Natural killer cell (primary cell): ENCODE data around the gene ULK4. TPM values are rescaled to one million over a fixed set of nuclear protein-coding genes. Genes with fewer than 3 reads are reported as not detected.

Experiments used
- ATAC-seq, 3 donors: fragments of 150-1000 bp in 2 of 3; fragments of 200-7000 bp in 1 of 3; cut with Tn5 transposase; 1 replicate in 1 of 3; 2 replicates in 2 of 3; pipeline ENCODE4 v1.10.0; 2021; ENCODE audit warnings: mild to moderate bottlenecking in 2 of 3, moderate library complexity in 2 of 3
- DNase-seq, 2 donors: peaks; one replicate each; pipeline versions ENCODE4 v3.0.0 to v3.0.0-alpha.2; 2013 to 2021; ENCODE audit warnings: mixed read lengths in 1 of 2
- H3K27ac ChIP-seq: one replicate; pipeline ENCODE4 v1.5.1; 2013; ENCODE audit warnings: mild to moderate bottlenecking, low read length
- H3K27me3 ChIP-seq: one replicate; pipeline ENCODE4 v1.6.1; 2013; ENCODE audit warnings: low read length; ENCODE audit not compliant: control insufficient read depth, insufficient read depth
- H3K36me3 ChIP-seq: one replicate; pipeline ENCODE4 v1.6.1; 2013; ENCODE audit warnings: low read length; ENCODE audit not compliant: control insufficient read depth, insufficient read depth
- H3K4me1 ChIP-seq: one replicate; pipeline ENCODE4 v1.6.1; 2013; ENCODE audit warnings: low read length; ENCODE audit not compliant: control insufficient read depth, insufficient read depth
- H3K4me3 ChIP-seq: one replicate; pipeline ENCODE4 v1.5.1; 2013; ENCODE audit warnings: low read length
- H3K9me3 ChIP-seq: one replicate; pipeline ENCODE4 v1.6.1; 2013; ENCODE audit warnings: low read length; ENCODE audit not compliant: control insufficient read depth, insufficient read depth
- H3K27ac Mint-ChIP-seq, 2 donors: one replicate each; pipeline ENCODE4 v1.8.0; 2022; ENCODE audit warnings: mild to moderate bottlenecking in 2 of 2, mixed read lengths in 2 of 2, moderate library complexity in 1 of 2
- H3K27me3 Mint-ChIP-seq, 2 donors: one replicate each; pipeline ENCODE4 v1.8.0; 2022; ENCODE audit warnings: low read depth in 2 of 2, mixed read lengths in 2 of 2
- H3K36me3 Mint-ChIP-seq: one replicate; pipeline ENCODE4 v1.8.0; 2022; ENCODE audit warnings: mixed read lengths
- H3K4me1 Mint-ChIP-seq, 2 donors: one replicate each; pipeline ENCODE4 v1.8.0; 2022; ENCODE audit warnings: mixed read lengths in 2 of 2
- H3K4me3 Mint-ChIP-seq: one replicate; pipeline ENCODE4 v1.8.0; 2022; ENCODE audit warnings: mild to moderate bottlenecking, moderate library complexity, mixed read lengths
- H3K9me3 Mint-ChIP-seq, 2 donors: one replicate each; pipeline ENCODE4 v1.8.0; 2022; ENCODE audit warnings: mixed read lengths in 2 of 2
- CTCF ChIP-seq: fragments of 200-600 bp; IDR thresholded peaks from one replicate; pipeline ENCODE4 v1.8.0; 2022; ENCODE audit warnings: antibody characterized with exemption
- WGBS: methylation state at CpG from one replicate; pipeline ENCODE4 v1.1.7; 2013; ENCODE audit warnings: missing lambda C conversion rate; ENCODE audit not compliant: insufficient coverage; 5-methylcytosine and 5-hydroxymethylcytosine counted together
- intact Hi-C: fragments of 100-400 bp; cut with micrococcal nuclease; formaldehyde crosslinking; loops from one replicate; pipeline ENCODE4 v1.14.2; 2022
- total RNA-seq, 4 donors: library from RNA; stranded (reverse); fragments of 120-200 nt in 1 of 4; gene quantifications; one replicate each; pipeline versions ENCODE4 v1.2.3 to v1.2.4, GENCODE V29; 2013 to 2022

ULK4 gene
- total RNA-seq, 3 donors from 2014 or later (not counting 1 experiment from before 2014, with no cell fraction given), result 19.2 to 25.7 (median 21.2) TPM

- no peak overlapping the region for H3K27ac Mint-ChIP-seq
- DNase-seq, result no peak
- H3K4me3 Mint-ChIP-seq, result no peak overlapping the region
- no peak for ATAC-seq
- Histone ChIP-seq H3K27ac (no peak overlapping the region), H3K4me1 (no peaks in the 10 kb centered on the region), H3K9me3 (peaks cover 6% of the 10 kb centered on the region), H3K4me3 (no peak overlapping the region), H3K27me3 (no peaks in the 10 kb centered on the region), H3K36me3 (no peaks in the 10 kb centered on the region)
- H3K9me3 Mint-ChIP-seq, result peaks cover 2 to 8% of the 10 kb centered on the region in 2 donors
- no peaks in the 10 kb centered on the region for H3K4me1 Mint-ChIP-seq
- WGBS, result 94% methylated on average over 7 of the region's 7 CpGs
- no peak for TF ChIP-seq CTCF
- intact Hi-C loops, result no loop called here
- peaks cover 19% of the 10 kb centered on the region for H3K36me3 Mint-ChIP-seq
- no peaks in the 10 kb centered on the region for H3K27me3 Mint-ChIP-seq
Measured at GRCh38 chr3:41508063-41508696, 453.7 kb downstream of the ULK4 start.

GRCh38 chr3:41507336-41508062 is 454.4 kb downstream of the ULK4 start:
- intact Hi-C loops, result no loop called here
- 100% methylated on average over 1 of the region's 2 CpGs for WGBS
- H3K27me3 Mint-ChIP-seq, result no peaks in the 10 kb centered on the region

DNA sequence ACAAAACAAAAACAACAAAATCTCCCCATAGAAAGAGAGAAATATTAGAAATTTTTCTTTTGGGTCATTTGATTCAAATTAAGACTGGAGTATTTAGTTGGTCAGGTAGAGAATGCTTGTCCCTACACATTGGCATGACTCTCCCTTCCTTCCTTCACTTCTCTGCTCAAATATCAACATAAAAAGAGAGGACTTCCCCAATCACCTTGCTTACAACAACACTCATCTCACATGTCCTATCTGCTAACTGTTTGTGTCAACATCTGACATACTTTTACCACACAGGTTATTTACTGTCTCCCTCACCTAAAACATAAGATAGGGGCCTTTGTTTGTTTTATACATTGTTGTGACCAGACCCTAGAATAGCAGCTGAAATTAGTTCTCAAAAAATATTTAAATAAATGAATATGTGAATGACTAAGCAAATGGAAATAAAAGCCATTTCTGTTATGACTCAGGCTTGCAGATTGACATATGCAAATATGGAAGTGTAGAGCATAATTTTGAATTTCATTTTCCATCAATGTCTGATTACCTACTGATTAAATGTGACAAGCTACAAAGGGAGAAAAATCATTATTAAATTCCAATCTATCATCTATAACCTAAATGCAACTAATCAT is 457.8 kb downstream of the ULK4 start:
- no peaks in the 10 kb centered on the region for H3K36me3 ChIP-seq
- Mint-ChIP-seq H3K36me3 (peaks cover 6% of the 10 kb centered on the region), H3K4me1 (no peaks in the 10 kb centered on the region), H3K27ac (no peak overlapping the region), H3K27me3 (no peaks in the 10 kb centered on the region), H3K9me3 (peaks cover 0 to 5% of the 10 kb centered on the region in 2 donors), H3K4me3 (no peak overlapping the region)
- no peaks in the 10 kb centered on the region for H3K27me3 ChIP-seq
- no peak for TF ChIP-seq CTCF
- no peak overlapping the region for H3K4me3 ChIP-seq
- no peak for DNase-seq
- intact Hi-C loops, result no loop called here
- H3K9me3 ChIP-seq, result peaks cover 6% of the 10 kb centered on the region
- no peak for ATAC-seq
- H3K27ac ChIP-seq, result no peak overlapping the region
- H3K4me1 ChIP-seq, result no peaks in the 10 kb centered on the region

More at GRCh38 chr3:41507336-41508062, 454.4 kb downstream of the ULK4 start:
- Mint-ChIP-seq H3K9me3 (peaks cover 2 to 8% of the 10 kb centered on the region in 2 donors), H3K36me3 (peaks cover 19% of the 10 kb centered on the region), H3K27ac (no peak overlapping the region), H3K4me1 (no peaks in the 10 kb centered on the region), H3K4me3 (no peak overlapping the region)
- Histone ChIP-seq H3K9me3 (peaks cover 6% of the 10 kb centered on the region), H3K36me3 (no peaks in the 10 kb centered on the region), H3K4me1 (no peaks in the 10 kb centered on the region), H3K27me3 (no peaks in the 10 kb centered on the region), H3K27ac (no peak overlapping the region), H3K4me3 (no peak overlapping the region)
- DNase-seq, result no peak
- ATAC-seq, result no peak
- no peak for TF ChIP-seq CTCF
